Activated naive CD8-positive, alpha-beta T cell treated with anti-CD3 and anti-CD28 coated beads, Interleukin-2, amount 50 U/mL, for 24 hours (primary cell): Measurements from ENCODE around the gene ZBTB48.
"Not testable (repeated sequence)": the region's sequence is repeated elsewhere in the genome, so short reads cannot be mapped to it uniquely, and the experiment has no call there.

Experiments
- ATAC-seq: fragments of 150-1000 bp; cut with Tn5 transposase; one replicate; pipeline ENCODE4 v1.10.0; 2021
- DNase-seq: peaks from one replicate; pipeline ENCODE4 v3.0.0; 2021
- H3K27ac Mint-ChIP-seq: one replicate; pipeline ENCODE4 v1.8.0; 2021; ENCODE audit warnings: mild to moderate bottlenecking, mixed read lengths
- H3K27me3 Mint-ChIP-seq: one replicate; pipeline ENCODE4 v1.8.0; 2021; ENCODE audit warnings: mixed read lengths
- H3K36me3 Mint-ChIP-seq: one replicate; pipeline ENCODE4 v1.8.0; 2021; ENCODE audit warnings: low read depth, mixed read lengths
- H3K4me1 Mint-ChIP-seq: one replicate; pipeline ENCODE4 v1.8.0; 2021; ENCODE audit warnings: mixed read lengths
- H3K4me3 Mint-ChIP-seq: one replicate; pipeline ENCODE4 v1.8.0; 2021; ENCODE audit warnings: mild to moderate bottlenecking, moderate library complexity, mixed read lengths
- H3K9me3 Mint-ChIP-seq: one replicate; pipeline ENCODE4 v1.8.0; 2021; ENCODE audit warnings: mixed read lengths

ZBTB48 gene

GRCh38 chr1:6557597-6557996, 22.2 kb upstream of the ZBTB48 start:
- Mint-ChIP-seq H3K9me3 (no peaks in the 10 kb centered on the region), H3K27me3 (peaks cover 2% of the 10 kb centered on the region), H3K4me3 (no peak overlapping the region), H3K27ac (no peak overlapping the region), H3K36me3 (no peaks in the 10 kb centered on the region), H3K4me1 (peaks cover 14% of the 10 kb centered on the region)
- DNase-seq (no peak), ATAC-seq (no peak)

- H3K4me3 Mint-ChIP-seq = not testable (repeated sequence)
These were observed 20.6 kb upstream of the ZBTB48 start for GRCh38 chr1:6559161-6559560.

GRCh38 chr1:6560267-6560666, 19.5 kb upstream of the ZBTB48 start:
- Mint-ChIP-seq H3K36me3 (no peaks in the 10 kb centered on the region), H3K27me3 (peaks cover 2% of the 10 kb centered on the region), H3K27ac (no peak overlapping the region), H3K4me3 (no peak overlapping the region), H3K9me3 (no peaks in the 10 kb centered on the region), H3K4me1 (peaks cover 2% of the 10 kb centered on the region)
- no peak for DNase-seq
- ATAC-seq = no peak

More at GRCh38 chr1:6559161-6559560, 20.6 kb upstream of the ZBTB48 start:
- not testable (repeated sequence) for DNase-seq, H3K36me3 Mint-ChIP-seq, ATAC-seq, H3K27ac Mint-ChIP-seq, H3K4me1 Mint-ChIP-seq, H3K9me3 Mint-ChIP-seq, H3K27me3 Mint-ChIP-seq

GRCh38 chr1:6569033-6569432, 10.8 kb upstream of the ZBTB48 start:
- Mint-ChIP-seq H3K4me1 (no peaks in the 10 kb centered on the region), H3K4me3 (no peak overlapping the region), H3K9me3 (no peaks in the 10 kb centered on the region), H3K27me3 (no peaks in the 10 kb centered on the region), H3K27ac (peak overlapping the region; percentile 5), H3K36me3 (no peaks in the 10 kb centered on the region)
- DNase-seq = no peak
- ATAC-seq = no peak

GRCh38 chr1:6570100-6570499, 9.7 kb upstream of the ZBTB48 start:
- Mint-ChIP-seq H3K9me3 (no peaks in the 10 kb centered on the region), H3K4me3 (no peak overlapping the region), H3K27me3 (no peaks in the 10 kb centered on the region), H3K27ac (no peak overlapping the region), H3K4me1 (no peaks in the 10 kb centered on the region), H3K36me3 (no peaks in the 10 kb centered on the region)
- DNase-seq = no peak
- no peak for ATAC-seq

GRCh38 chr1:6570987-6571386, 8.8 kb upstream of the ZBTB48 start:
- H3K9me3 Mint-ChIP-seq = no peaks in the 10 kb centered on the region
- no peaks in the 10 kb centered on the region for H3K4me1 Mint-ChIP-seq
- DNase-seq = no peak
- H3K36me3 Mint-ChIP-seq = no peaks in the 10 kb centered on the region
- no peaks in the 10 kb centered on the region for H3K27me3 Mint-ChIP-seq
- H3K4me3 Mint-ChIP-seq = no peak overlapping the region
- no peak for ATAC-seq
- no peak overlapping the region for H3K27ac Mint-ChIP-seq

- ATAC-seq (no peak), DNase-seq (no peak)
- no peaks in the 10 kb centered on the region for H3K36me3 Mint-ChIP-seq
- no peak overlapping the region for H3K4me3 Mint-ChIP-seq
- H3K27ac Mint-ChIP-seq = no peak overlapping the region
- H3K9me3 Mint-ChIP-seq = no peaks in the 10 kb centered on the region
- no peaks in the 10 kb centered on the region for H3K4me1 Mint-ChIP-seq
- H3K27me3 Mint-ChIP-seq = no peaks in the 10 kb centered on the region
These were observed 7.0 kb upstream of the ZBTB48 start for GRCh38 chr1:6572653-6573383.

GRCh38 chr1:6574025-6574620, 5.7 kb upstream of the ZBTB48 start:
- Mint-ChIP-seq H3K4me3 (no peak overlapping the region), H3K9me3 (no peaks in the 10 kb centered on the region), H3K27ac (no peak overlapping the region), H3K4me1 (peaks cover 3% of the 10 kb centered on the region), H3K36me3 (no peaks in the 10 kb centered on the region), H3K27me3 (no peaks in the 10 kb centered on the region)
- DNase-seq = no peak
- ATAC-seq = no peak

- no peaks in the 10 kb centered on the region for H3K27me3 Mint-ChIP-seq
- no peak overlapping the region for H3K27ac Mint-ChIP-seq
- peaks cover under 1% of the 10 kb centered on the region for H3K36me3 Mint-ChIP-seq
- H3K9me3 Mint-ChIP-seq = no peaks in the 10 kb centered on the region
- H3K4me3 Mint-ChIP-seq = no peak overlapping the region
- DNase-seq (no peak), ATAC-seq (no peak)
- peaks cover 10% of the 10 kb centered on the region for H3K4me1 Mint-ChIP-seq
These were observed 5.0 kb upstream of the ZBTB48 start for GRCh38 chr1:6574818-6575217.

GRCh38 chr1:6577831-6578525, 1.8 kb upstream of the ZBTB48 start:
- Mint-ChIP-seq H3K27me3 (no peaks in the 10 kb centered on the region), H3K4me3 (no peak overlapping the region), H3K27ac (no peak overlapping the region)

GRCh38 chr1:6578624-6579373, 995 bp upstream of the ZBTB48 start:
- H3K36me3 Mint-ChIP-seq = peaks cover 6% of the 10 kb centered on the region
- peak overlapping the region; percentile 89 for H3K4me3 Mint-ChIP-seq
- DNase-seq = no peak
- peak overlapping the region; percentile 94 for H3K27ac Mint-ChIP-seq
- H3K4me1 Mint-ChIP-seq = peaks cover 31% of the 10 kb centered on the region
- no peak for ATAC-seq
- H3K27me3 Mint-ChIP-seq = no peaks in the 10 kb centered on the region
- no peaks in the 10 kb centered on the region for H3K9me3 Mint-ChIP-seq

More at GRCh38 chr1:6577831-6578525, 1.8 kb upstream of the ZBTB48 start:
- no peaks in the 10 kb centered on the region for H3K9me3 Mint-ChIP-seq
- ATAC-seq (no peak), DNase-seq (no peak)
- peaks cover 6% of the 10 kb centered on the region for H3K36me3 Mint-ChIP-seq
- peaks cover 31% of the 10 kb centered on the region for H3K4me1 Mint-ChIP-seq

GRCh38 chr1:6580119-6580592, 362 bp downstream of the ZBTB48 start:
- Mint-ChIP-seq H3K27ac (peak overlapping the region; percentile 94), H3K4me3 (peak overlapping the region; percentile 89), H3K4me1 (peaks cover 31% of the 10 kb centered on the region), H3K27me3 (no peaks in the 10 kb centered on the region), H3K9me3 (no peaks in the 10 kb centered on the region), H3K36me3 (peaks cover 6% of the 10 kb centered on the region)
- ATAC-seq = no peak
- DNase-seq = no peak

- H3K9me3 Mint-ChIP-seq = no peaks in the 10 kb centered on the region
- H3K27me3 Mint-ChIP-seq = no peaks in the 10 kb centered on the region
- peak overlapping the region; percentile 94 for H3K27ac Mint-ChIP-seq
- ATAC-seq (no peak), DNase-seq (no peak)
- peak overlapping the region; percentile 89 for H3K4me3 Mint-ChIP-seq
- H3K36me3 Mint-ChIP-seq = peaks cover 6% of the 10 kb centered on the region
- H3K4me1 Mint-ChIP-seq = peaks cover 31% of the 10 kb centered on the region
These were observed 1.0 kb downstream of the ZBTB48 start for GRCh38 chr1:6580593-6581409.
